IMR-90 (cell line): ENCODE data around the gene RNF2.

Experiments used
- RAD21 ChIP-seq: IDR thresholded peaks from 2 replicates; pipeline ENCODE4 v1.6.1; 2012; ENCODE audit warnings: low read length, improper control_type of control experiment
- TF ChIP-seq, protein P1 (sequence below): conservative IDR thresholded peaks from 2 replicates; pipeline ENCODE4 v1.5.1; 2012; ENCODE audit warnings: mild to moderate bottlenecking, low read depth, low read length, improper control_type of control experiment

DNA sequence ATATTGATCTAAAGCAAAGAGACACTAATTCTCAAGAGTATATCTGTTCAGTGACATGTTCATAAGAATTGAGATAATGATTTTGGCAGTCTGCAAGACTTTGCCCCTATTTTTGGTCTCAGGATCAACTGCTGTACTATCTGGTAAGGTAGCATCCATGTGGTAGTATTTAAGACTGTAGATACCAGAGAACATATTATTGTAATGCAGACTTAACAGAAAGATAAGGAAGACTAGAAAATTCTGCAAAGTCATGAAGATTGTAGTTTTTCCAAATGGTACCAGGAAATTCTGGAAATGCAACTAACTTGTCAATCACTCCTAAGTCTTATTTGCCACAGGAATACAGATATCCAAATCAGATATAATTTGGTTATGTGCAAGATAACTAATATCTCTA, 35.1 kb downstream of the RNF2 start:
- TF ChIP-seq, protein P1, sequence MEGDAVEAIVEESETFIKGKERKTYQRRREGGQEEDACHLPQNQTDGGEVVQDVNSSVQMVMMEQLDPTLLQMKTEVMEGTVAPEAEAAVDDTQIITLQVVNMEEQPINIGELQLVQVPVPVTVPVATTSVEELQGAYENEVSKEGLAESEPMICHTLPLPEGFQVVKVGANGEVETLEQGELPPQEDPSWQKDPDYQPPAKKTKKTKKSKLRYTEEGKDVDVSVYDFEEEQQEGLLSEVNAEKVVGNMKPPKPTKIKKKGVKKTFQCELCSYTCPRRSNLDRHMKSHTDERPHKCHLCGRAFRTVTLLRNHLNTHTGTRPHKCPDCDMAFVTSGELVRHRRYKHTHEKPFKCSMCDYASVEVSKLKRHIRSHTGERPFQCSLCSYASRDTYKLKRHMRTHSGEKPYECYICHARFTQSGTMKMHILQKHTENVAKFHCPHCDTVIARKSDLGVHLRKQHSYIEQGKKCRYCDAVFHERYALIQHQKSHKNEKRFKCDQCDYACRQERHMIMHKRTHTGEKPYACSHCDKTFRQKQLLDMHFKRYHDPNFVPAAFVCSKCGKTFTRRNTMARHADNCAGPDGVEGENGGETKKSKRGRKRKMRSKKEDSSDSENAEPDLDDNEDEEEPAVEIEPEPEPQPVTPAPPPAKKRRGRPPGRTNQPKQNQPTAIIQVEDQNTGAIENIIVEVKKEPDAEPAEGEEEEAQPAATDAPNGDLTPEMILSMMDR: no peak
- TF ChIP-seq RAD21: no peak
